Subcutaneous abdominal adipose tissue (tissue), 5 donors: ENCODE measurements around the gene IGSF11.

Source experiments
- H3K27ac ChIP-seq: one replicate; pipeline ENCODE4 v1.7.0; 2013; ENCODE audit warnings: low read depth, mild to moderate bottlenecking, inconsistent platforms, low read length, moderate library complexity
- H3K27me3 ChIP-seq, 5 donors: one replicate each; pipeline ENCODE4 v1.7.0; 2013; ENCODE audit warnings: low read length in 5 of 5, inconsistent platforms in 1 of 5; ENCODE audit not compliant: control insufficient read depth in 5 of 5, insufficient read depth in 4 of 5
- H3K36me3 ChIP-seq, 5 donors: one replicate each; pipeline ENCODE4 v1.7.0; 2013; ENCODE audit warnings: low read length in 5 of 5; ENCODE audit not compliant: control insufficient read depth in 5 of 5, insufficient read depth in 5 of 5
- H3K4me1 ChIP-seq, 5 donors: one replicate each; pipeline ENCODE4 v1.7.0; 2013; ENCODE audit warnings: low read length in 5 of 5, mild to moderate bottlenecking in 3 of 5, moderate library complexity in 1 of 5; ENCODE audit not compliant: control insufficient read depth in 5 of 5, insufficient read depth in 5 of 5
- H3K4me3 ChIP-seq, 5 donors: one replicate each; pipeline ENCODE4 v1.7.0; 2013; ENCODE audit warnings: low read length in 5 of 5, low read depth in 1 of 5
- H3K9ac ChIP-seq, 5 donors: one replicate each; pipeline ENCODE4 v1.7.0; 2013; ENCODE audit warnings: low read length in 5 of 5, mild to moderate bottlenecking in 4 of 5, moderate library complexity in 3 of 5
- H3K9me3 ChIP-seq, 5 donors: one replicate each; pipeline ENCODE4 v1.7.0; 2013; ENCODE audit warnings: low read length in 5 of 5; ENCODE audit not compliant: control insufficient read depth in 5 of 5
- donor health status: healthy.
- donor health status: healthy.
- donor health status: healthy.
- donor health status: healthy.
- donor health status: healthy.

IGSF11 gene

GRCh38 chr3:119035014-119035346 lies 334 bp upstream of the IGSF11 start:
- Histone ChIP-seq H3K27me3 (peaks cover 6 to 28% (median 17%) of the 10 kb centered on the region in 5 donors), H3K9ac (no peak overlapping the region), H3K9me3 (no peaks in the 10 kb centered on the region), H3K4me3 (peak overlapping the region in 4 of 5 donors; percentile 59 to 77 (median 66)), H3K27ac (no peak overlapping the region), H3K4me1 (peaks cover 0 to 12% (median 10%) of the 10 kb centered on the region in 5 donors), H3K36me3 (no peaks in the 10 kb centered on the region)

- Histone ChIP-seq H3K4me1 (peaks cover 0 to 12% (median 10%) of the 10 kb centered on the region in 5 donors), H3K27me3 (peaks cover 6 to 28% (median 17%) of the 10 kb centered on the region in 5 donors), H3K4me3 (peak overlapping the region in 4 of 5 donors; percentile 59 to 77 (median 66)), H3K9me3 (no peaks in the 10 kb centered on the region), H3K36me3 (no peaks in the 10 kb centered on the region), H3K9ac (no peak overlapping the region), H3K27ac (no peak overlapping the region)
Observed at GRCh38 chr3:119033393-119034255, 1.0 kb downstream of the IGSF11 start.

- no peaks in the 10 kb centered on the region for H3K9me3 ChIP-seq
- H3K4me1 ChIP-seq: no peaks in the 10 kb centered on the region
- peaks cover 0 to 3% (median 0%) of the 10 kb centered on the region in 5 donors for H3K27me3 ChIP-seq
- no peak overlapping the region for H3K27ac ChIP-seq
- no peak overlapping the region for H3K9ac ChIP-seq
- H3K36me3 ChIP-seq: no peaks in the 10 kb centered on the region
- no peak overlapping the region for H3K4me3 ChIP-seq
Observed at GRCh38 chr3:119025171-119025795, 9.4 kb downstream of the IGSF11 start.

- no peaks in the 10 kb centered on the region for H3K9me3 ChIP-seq
- H3K9ac ChIP-seq: no peak overlapping the region
- H3K4me1 ChIP-seq: no peaks in the 10 kb centered on the region
- H3K27me3 ChIP-seq: peaks cover 0 to 12% (median 0%) of the 10 kb centered on the region in 5 donors
- no peaks in the 10 kb centered on the region for H3K36me3 ChIP-seq
- H3K4me3 ChIP-seq: no peak overlapping the region
- H3K27ac ChIP-seq: no peak overlapping the region
Observed at GRCh38 chr3:119019767-119020518, 14.7 kb downstream of the IGSF11 start.

- H3K9me3 ChIP-seq: no peaks in the 10 kb centered on the region
- no peaks in the 10 kb centered on the region for H3K4me1 ChIP-seq
- no peaks in the 10 kb centered on the region for H3K36me3 ChIP-seq
- H3K4me3 ChIP-seq: no peak overlapping the region
- no peak overlapping the region for H3K9ac ChIP-seq
- H3K27ac ChIP-seq: no peak overlapping the region
- peaks cover 0 to 12% (median 0%) of the 10 kb centered on the region in 5 donors for H3K27me3 ChIP-seq
Observed at GRCh38 chr3:119018690-119019463, 15.8 kb downstream of the IGSF11 start.

- no peak overlapping the region for H3K4me3 ChIP-seq
- H3K9me3 ChIP-seq: no peaks in the 10 kb centered on the region
- H3K27ac ChIP-seq: no peak overlapping the region
- H3K9ac ChIP-seq: no peak overlapping the region
- H3K4me1 ChIP-seq: no peaks in the 10 kb centered on the region
- H3K36me3 ChIP-seq: no peaks in the 10 kb centered on the region
- H3K27me3 ChIP-seq: peaks cover 0 to 12% (median 0%) of the 10 kb centered on the region in 5 donors
Observed at GRCh38 chr3:119015942-119016341, 18.7 kb downstream of the IGSF11 start.

GRCh38 chr3:119013951-119014350 lies 20.7 kb downstream of the IGSF11 start:
- H3K36me3 ChIP-seq: no peaks in the 10 kb centered on the region
- H3K27ac ChIP-seq: no peak overlapping the region
- no peak overlapping the region for H3K4me3 ChIP-seq
- H3K9ac ChIP-seq: no peak overlapping the region
- H3K4me1 ChIP-seq: no peaks in the 10 kb centered on the region
- H3K27me3 ChIP-seq: peaks cover 0 to 6% (median 0%) of the 10 kb centered on the region in 5 donors
- H3K9me3 ChIP-seq: no peaks in the 10 kb centered on the region

- H3K27me3 ChIP-seq: peaks cover 0 to 6% (median 0%) of the 10 kb centered on the region in 5 donors
- no peaks in the 10 kb centered on the region for H3K4me1 ChIP-seq
- no peak overlapping the region for H3K27ac ChIP-seq
- no peaks in the 10 kb centered on the region for H3K36me3 ChIP-seq
- no peak overlapping the region for H3K4me3 ChIP-seq
- H3K9me3 ChIP-seq: no peaks in the 10 kb centered on the region
- H3K9ac ChIP-seq: no peak overlapping the region
Observed at GRCh38 chr3:119011528-119011927, 23.1 kb downstream of the IGSF11 start.

GRCh38 chr3:118997190-118997589 lies 37.5 kb downstream of the IGSF11 start:
- no peaks in the 10 kb centered on the region for H3K4me1 ChIP-seq
- H3K9ac ChIP-seq: no peak overlapping the region
- H3K36me3 ChIP-seq: no peaks in the 10 kb centered on the region
- H3K9me3 ChIP-seq: no peaks in the 10 kb centered on the region
- no peak overlapping the region for H3K27ac ChIP-seq
- H3K27me3 ChIP-seq: no peaks in the 10 kb centered on the region
- no peak overlapping the region for H3K4me3 ChIP-seq
